ENCODE results near the gene KRTAP10-3. TPM values are rescaled to one million over a fixed set of nuclear protein-coding genes. Genes with fewer than 3 reads are reported as not detected.

The KRTAP10-3 gene
- total RNA-seq, 1 experiment from 2014 or later, result not detected

Other genes starting within 250 kb of the KRTAP10-3 start
- gene CFAP410, start 219.4 kb downstream of the KRTAP10-3 start, total RNA-seq (2014; rRNA removed; shearing (Covaris generic)), result 21.7 and 21.8 TPM in 2 replicates
- 0.60 TPM in 1 of 2 replicates, not detected in the other for gene TRPM2, start 205.2 kb downstream of the KRTAP10-3 start, total RNA-seq (2014; rRNA removed; shearing (Covaris generic))
- gene LRRC3, start 103.3 kb downstream of the KRTAP10-3 start, total RNA-seq (2014; rRNA removed; shearing (Covaris generic)), result 0.08 and 0.10 TPM in 2 replicates
- not detected in 2 replicates for gene KRTAP10-1, start 18.6 kb downstream of the KRTAP10-3 start, total RNA-seq (2014; rRNA removed; shearing (Covaris generic))
- not detected in 2 replicates for gene KRTAP10-2, start 7.3 kb downstream of the KRTAP10-3 start, total RNA-seq (2014; rRNA removed; shearing (Covaris generic))
- gene KRTAP10-4, start 14.9 kb upstream of the KRTAP10-3 start, total RNA-seq (2014; rRNA removed; shearing (Covaris generic)), result not detected in 2 replicates
- not detected in 2 replicates for gene KRTAP10-5, start 21.8 kb upstream of the KRTAP10-3 start, total RNA-seq (2014; rRNA removed; shearing (Covaris generic))
- gene KRTAP10-6, start 33.7 kb upstream of the KRTAP10-3 start, total RNA-seq (2014; rRNA removed; shearing (Covaris generic)), result not detected in 2 replicates
- gene KRTAP10-7, start 41.8 kb upstream of the KRTAP10-3 start, total RNA-seq (2014; rRNA removed; shearing (Covaris generic)), result not detected in 2 replicates
- gene KRTAP10-8, start 53.3 kb upstream of the KRTAP10-3 start, total RNA-seq (2014; rRNA removed; shearing (Covaris generic)), result not detected in 2 replicates
- not detected in 2 replicates for gene KRTAP10-9, start 68.3 kb upstream of the KRTAP10-3 start, total RNA-seq (2014; rRNA removed; shearing (Covaris generic))
- gene KRTAP10-10, start 78.6 kb upstream of the KRTAP10-3 start, total RNA-seq (2014; rRNA removed; shearing (Covaris generic)), result not detected in 2 replicates
- not detected in 2 replicates for gene KRTAP10-11, start 87.6 kb upstream of the KRTAP10-3 start, total RNA-seq (2014; rRNA removed; shearing (Covaris generic))
- gene KRTAP12-4, start 95.9 kb upstream of the KRTAP10-3 start, total RNA-seq (2014; rRNA removed; shearing (Covaris generic)), result not detected in 2 replicates
- not detected in 2 replicates for gene KRTAP12-3, start 99.1 kb upstream of the KRTAP10-3 start, total RNA-seq (2014; rRNA removed; shearing (Covaris generic))
- gene KRTAP12-2, start 108.1 kb upstream of the KRTAP10-3 start, total RNA-seq (2014; rRNA removed; shearing (Covaris generic)), result not detected in 2 replicates
- gene KRTAP12-1, start 123.4 kb upstream of the KRTAP10-3 start, total RNA-seq (2014; rRNA removed; shearing (Covaris generic)), result not detected in 2 replicates
- gene KRTAP10-12, start 138.4 kb upstream of the KRTAP10-3 start, total RNA-seq (2014; rRNA removed; shearing (Covaris generic)), result not detected in 2 replicates
- gene TSPEAR, start 152.8 kb upstream of the KRTAP10-3 start, total RNA-seq (2014; rRNA removed; shearing (Covaris generic)), result not detected in 2 replicates
- 63.7 and 64.5 TPM in 2 replicates for gene UBE2G2, start 243.0 kb upstream of the KRTAP10-3 start, total RNA-seq (2014; rRNA removed; shearing (Covaris generic))